K562 (cell line): ENCODE measurements around the gene ACADL. TPM values are rescaled to one million over a fixed set of nuclear protein-coding genes. Genes with fewer than 3 reads are reported as not detected.

Experiments used
- ADNP ChIP-seq: fragments of 200-800 bp; sonication (Bioruptor generic); IDR thresholded peaks from 2 replicates; pipeline ENCODE4 v1.6.1; 2016; ENCODE audit warnings: missing genetic modification characterization, missing compliant biosample characterization
- ASH1L ChIP-seq: fragments of 450-650 bp; IDR thresholded peaks from 2 replicates; pipeline ENCODE4 v1.6.1; 2018; ENCODE audit warnings: borderline replicate concordance, mild to moderate bottlenecking, low read depth; ENCODE audit not compliant: partially characterized antibody
- CTCF ChIP-seq, 3 experiments: IDR thresholded peaks in 2 of 3; conservative IDR thresholded peaks in 1 of 3; 2 replicates each; pipeline ENCODE4 v1.5.1; 2011 to 2012; ENCODE audit warnings: low read length in 3 of 3, mild to moderate bottlenecking in 3 of 3, control low read depth in 2 of 3, improper control_type of control experiment in 1 of 3, inconsistent platforms in 1 of 3, low read depth in 1 of 3, mixed read lengths in 1 of 3, moderate library complexity in 1 of 3; ENCODE audit not compliant: insufficient read depth in 2 of 3
- CTCFL ChIP-seq: IDR thresholded peaks from 2 replicates; pipeline ENCODE4 v1.6.1; 2011; ENCODE audit warnings: borderline replicate concordance, low read depth, mild to moderate bottlenecking, moderate library complexity, low read length; ENCODE audit not compliant: insufficient read depth, poor library complexity, severe bottlenecking
- KLF6 ChIP-seq: fragments of 250-450 bp; sonication (Bioruptor Pico); IDR thresholded peaks from 2 replicates; pipeline ENCODE4 v1.4.0; 2020; ENCODE audit warnings: mild to moderate bottlenecking, moderate library complexity, borderline replicate concordance
- L3MBTL2 ChIP-seq: fragments of 450-650 bp; IDR thresholded peaks from 2 replicates; pipeline ENCODE4 v1.6.1; 2016; ENCODE audit warnings: mild to moderate bottlenecking, moderate library complexity
- NCOA2 ChIP-seq, 2 experiments: fragments of 450-650 bp; IDR thresholded peaks; 2 replicates each; pipeline ENCODE4 v1.6.1; 2018; ENCODE audit warnings: mild to moderate bottlenecking in 2 of 2, moderate library complexity in 1 of 2; ENCODE audit not compliant: partially characterized antibody in 2 of 2
- POLR2AphosphoS2 ChIP-seq: IDR thresholded peaks from 2 replicates; pipeline ENCODE4 v1.6.1; 2012; ENCODE audit warnings: low read length, improper control_type of control experiment
- RB1 ChIP-seq: fragments of 450-650 bp; IDR thresholded peaks from 2 replicates; pipeline ENCODE4 v1.6.1; 2017; ENCODE audit warnings: low read depth, mild to moderate bottlenecking
- SMARCE1 ChIP-seq: fragments of 450-650 bp; IDR thresholded peaks from 2 replicates; pipeline ENCODE4 v1.7.1; 2016; ENCODE audit warnings: mild to moderate bottlenecking
- SP1 ChIP-seq: sonication (generic); formaldehyde crosslinking; IDR thresholded peaks from 2 replicates; pipeline ENCODE4 v1.8.1; 2022; ENCODE audit warnings: mild to moderate bottlenecking, missing genetic modification reagents
- ZNF175 ChIP-seq: fragments of 200-800 bp; sonication (Bioruptor generic); IDR thresholded peaks from 2 replicates; pipeline ENCODE4 v1.6.1; 2016; ENCODE audit warnings: low read depth, mild to moderate bottlenecking, missing genetic modification characterization, missing compliant biosample characterization
- ZNF253 ChIP-seq: fragments of 250-450 bp; sonication (Bioruptor Pico); conservative IDR thresholded peaks from 2 replicates; pipeline ENCODE4 v1.6.1; 2021; ENCODE audit warnings: mild to moderate bottlenecking
- ZNF644 ChIP-seq: fragments of 200-800 bp; sonication (Bioruptor generic); IDR thresholded peaks from 2 replicates; pipeline ENCODE4 v1.6.1; 2016; ENCODE audit warnings: low read depth, missing genetic modification characterization, missing compliant biosample characterization
- polyA plus RNA-seq, 8 experiments: library from polyadenylated mRNA; depleted of rRNA in 4 of 8; stranded (reverse) in 5 of 8; unstranded in 3 of 8; fragments of >200 nt; fragmentation: Nextera tagmentation in 2 of 8; fragmentation: Illumina TruSeq in 1 of 8; extraction: Ambion mirVana in 2 of 8; extraction: Trizol in 1 of 8; gene quantifications; 2 replicates each; pipeline versions ENCODE4 v1.2.1 to v1.2.3, GENCODE V29; 2011 to 2014; ENCODE audit warnings: inconsistent platforms in 1 of 8, missing spikeins in 1 of 8
- total RNA-seq, 7 experiments: library from RNA; depleted of rRNA in 6 of 7; stranded (reverse); fragments of >200 nt in 6 of 7; fragmentation: Illumina TruSeq in 2 of 7; extraction: Trizol in 2 of 7; gene quantifications; 2 replicates each; pipeline versions ENCODE4 v1.2.1 to v1.2.3, GENCODE V29; 2011 to 2021; ENCODE audit warnings: low replicate concordance in 1 of 7
- TF ChIP-seq, protein P1 (sequence below): fragments of 250-450 bp; sonication (Bioruptor Pico); IDR thresholded peaks from 2 replicates; pipeline ENCODE4 v1.4.0; 2020; ENCODE audit warnings: mild to moderate bottlenecking

Gene ACADL
- total and polyA plus RNA-seq, 9 of the 15 experiments (the other 6 are each of a cell fraction or from before 2014, with no cell fraction given): 0.07 TPM; not detected in 8

DNA sequence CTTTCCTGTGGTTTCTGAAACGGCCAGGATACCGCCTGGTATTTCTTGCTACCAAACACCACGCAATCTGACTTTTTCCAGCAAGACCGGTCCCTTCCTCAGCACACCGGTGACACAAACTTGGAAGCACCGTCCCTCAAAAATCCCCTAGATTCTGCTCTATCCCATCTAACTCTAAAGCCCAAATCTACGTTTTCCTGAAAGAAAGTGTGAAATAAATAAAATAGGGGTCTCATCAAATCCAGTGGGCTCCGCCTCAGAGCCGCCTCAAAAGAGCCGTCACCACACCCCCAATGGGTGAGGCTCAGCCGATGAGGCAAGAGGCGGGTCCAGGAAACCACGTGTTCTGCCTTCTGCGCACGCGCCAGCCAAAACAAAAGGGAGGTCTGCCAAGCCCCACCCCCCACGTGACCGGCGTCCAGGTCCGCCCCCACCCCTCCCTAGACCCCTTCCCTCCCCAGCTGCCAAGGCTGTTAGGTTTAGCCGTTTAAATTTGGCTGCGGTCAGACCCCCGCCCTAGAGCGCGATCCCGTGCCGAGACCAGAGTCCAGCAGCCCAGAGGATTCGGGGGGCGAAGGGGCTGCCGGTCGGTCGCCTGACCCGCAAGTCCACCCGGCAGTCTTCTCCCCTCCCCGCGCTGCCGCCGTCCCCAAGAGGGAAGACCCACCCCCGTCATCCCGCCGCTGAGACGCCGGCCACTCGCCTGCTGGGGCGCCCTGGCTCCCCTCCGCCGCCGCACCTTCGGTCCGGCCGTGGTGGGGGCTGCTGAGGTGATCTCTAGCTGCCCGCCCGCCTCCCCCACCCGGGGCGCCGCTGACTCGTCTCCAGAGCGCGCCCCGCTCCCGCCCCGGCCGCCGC, 54.6 kb downstream of the ACADL start (continued):
- TF ChIP-seq ASH1L (no peak), KLF6 (CRISPR knock-in tag) (no peak), ZNF644 (tag) (no peak), NCOA2 (IDR thresholded peaks at IDR 0.05; ENCODE audit: partially characterized antibody in 2 of 2) (no peak), L3MBTL2 (peak; percentile 36; the same call in 1 of the 2 replicates), ZNF175 (CRISPR knock-in tag) (no peak), ZNF253 (no peak), RB1 (0 out of 2 replicates have a peak, but pooled peaks have one; percentile 7), SP1 (CRISPR knock-in tag) (no peak; the same call in 1 of the 2 replicates), CTCFL (no peak), POLR2AphosphoS2 (no peak; the same call in 1 of the 2 replicates), ADNP (tag) (no peak), SMARCE1 (no peak), CTCF (IDR thresholded peaks at IDR 0.05 in 2 of 3, conservative IDR thresholded peaks at IDR 0.05 in 1 of 3; ENCODE audit: insufficient read depth in 2 of 3, low read depth in 1 of 3, low read length in 3 of 3) (no peak)
- TF ChIP-seq, protein P1, sequence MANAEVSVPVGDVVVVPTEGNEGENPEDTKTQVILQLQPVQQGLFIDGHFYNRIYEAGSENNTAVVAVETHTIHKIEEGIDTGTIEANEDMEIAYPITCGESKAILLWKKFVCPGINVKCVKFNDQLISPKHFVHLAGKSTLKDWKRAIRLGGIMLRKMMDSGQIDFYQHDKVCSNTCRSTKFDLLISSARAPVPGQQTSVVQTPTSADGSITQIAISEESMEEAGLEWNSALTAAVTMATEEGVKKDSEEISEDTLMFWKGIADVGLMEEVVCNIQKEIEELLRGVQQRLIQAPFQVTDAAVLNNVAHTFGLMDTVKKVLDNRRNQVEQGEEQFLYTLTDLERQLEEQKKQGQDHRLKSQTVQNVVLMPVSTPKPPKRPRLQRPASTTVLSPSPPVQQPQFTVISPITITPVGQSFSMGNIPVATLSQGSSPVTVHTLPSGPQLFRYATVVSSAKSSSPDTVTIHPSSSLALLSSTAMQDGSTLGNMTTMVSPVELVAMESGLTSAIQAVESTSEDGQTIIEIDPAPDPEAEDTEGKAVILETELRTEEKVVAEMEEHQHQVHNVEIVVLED (CRISPR knock-in tag): no peak; the same call in 1 of the 2 replicates
